ENCODE data around the gene PTCHD4.

Gene PTCHD4

DNA sequence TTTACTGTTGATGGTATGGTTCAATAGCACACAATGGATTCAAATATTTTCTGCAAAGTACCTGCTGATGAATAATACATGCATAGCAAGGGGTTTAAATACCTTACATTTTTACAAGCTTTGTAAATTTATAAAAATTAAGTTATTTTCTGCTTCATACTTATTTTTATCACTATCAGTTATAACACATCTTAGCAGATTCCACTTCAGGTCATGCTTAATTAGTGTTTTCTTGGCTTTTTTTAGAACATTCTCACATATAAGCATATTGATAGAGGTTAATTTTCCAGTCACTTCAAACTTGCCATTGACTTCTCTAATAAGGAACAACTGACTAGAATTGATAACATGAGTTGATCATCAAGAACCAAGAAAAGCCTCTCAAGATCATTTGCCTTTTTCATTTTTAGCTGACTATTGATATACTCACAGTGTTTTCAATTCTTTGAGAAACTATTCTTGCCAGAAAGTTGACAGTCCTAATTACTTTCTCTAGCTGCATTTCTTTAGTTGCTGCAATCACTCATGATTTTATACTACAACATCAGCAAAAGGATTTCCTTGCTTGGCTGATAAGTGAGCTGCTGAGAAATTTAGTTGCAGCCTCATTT, 25.8 kb downstream of the PTCHD4 start:
- Histone ChIP-seq H4K20me1 (ENCODE audit: insufficient read depth) (no peaks in the 10 kb centered on the region), H3K9ac (no peak overlapping the region), H2AFZ (ENCODE audit: low read depth) (no peak overlapping the region), H3K27me3 (ENCODE audit: insufficient read depth, low read depth) (no peaks in the 10 kb centered on the region), H3K36me3 (ENCODE audit: insufficient read depth) (no peaks in the 10 kb centered on the region), H3K27ac (no peak overlapping the region), H3K79me2 (ENCODE audit: insufficient read depth, low read depth) (no peaks in the 10 kb centered on the region), H3K4me3 (IDR thresholded peaks at IDR 0.05; ENCODE audit: insufficient read depth, low read depth, low read length) (no peak overlapping the region), H3K4me1 (ENCODE audit: low read depth, poor library complexity, severe bottlenecking) (no peaks in the 10 kb centered on the region), H3K4me2 (no peak overlapping the region)
- TF ChIP-seq, protein P1, sequence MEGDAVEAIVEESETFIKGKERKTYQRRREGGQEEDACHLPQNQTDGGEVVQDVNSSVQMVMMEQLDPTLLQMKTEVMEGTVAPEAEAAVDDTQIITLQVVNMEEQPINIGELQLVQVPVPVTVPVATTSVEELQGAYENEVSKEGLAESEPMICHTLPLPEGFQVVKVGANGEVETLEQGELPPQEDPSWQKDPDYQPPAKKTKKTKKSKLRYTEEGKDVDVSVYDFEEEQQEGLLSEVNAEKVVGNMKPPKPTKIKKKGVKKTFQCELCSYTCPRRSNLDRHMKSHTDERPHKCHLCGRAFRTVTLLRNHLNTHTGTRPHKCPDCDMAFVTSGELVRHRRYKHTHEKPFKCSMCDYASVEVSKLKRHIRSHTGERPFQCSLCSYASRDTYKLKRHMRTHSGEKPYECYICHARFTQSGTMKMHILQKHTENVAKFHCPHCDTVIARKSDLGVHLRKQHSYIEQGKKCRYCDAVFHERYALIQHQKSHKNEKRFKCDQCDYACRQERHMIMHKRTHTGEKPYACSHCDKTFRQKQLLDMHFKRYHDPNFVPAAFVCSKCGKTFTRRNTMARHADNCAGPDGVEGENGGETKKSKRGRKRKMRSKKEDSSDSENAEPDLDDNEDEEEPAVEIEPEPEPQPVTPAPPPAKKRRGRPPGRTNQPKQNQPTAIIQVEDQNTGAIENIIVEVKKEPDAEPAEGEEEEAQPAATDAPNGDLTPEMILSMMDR (conservative IDR thresholded peaks at IDR 0.05; ENCODE audit: low read depth, low read length) = no peak

DNA sequence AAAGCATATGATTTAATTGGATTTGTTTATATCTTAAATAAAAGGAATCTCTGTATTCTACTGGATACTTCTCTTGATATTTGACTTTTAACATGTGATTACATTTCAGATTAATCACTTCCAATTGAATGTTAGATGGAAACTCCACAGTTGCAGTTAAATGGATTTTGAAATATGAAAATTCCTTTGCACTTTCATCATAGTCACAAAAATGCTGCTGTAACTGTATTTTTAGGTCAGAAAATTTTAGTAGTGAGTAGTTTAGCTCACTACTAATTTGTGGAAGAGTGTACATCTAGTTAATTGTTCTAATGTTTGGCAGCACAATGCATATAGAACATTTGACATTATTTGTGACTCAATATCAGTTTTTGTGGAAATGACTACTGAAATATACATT, 26.8 kb downstream of the PTCHD4 start:
- Histone ChIP-seq H3K4me1 (ENCODE audit: low read depth, poor library complexity, severe bottlenecking) (no peaks in the 10 kb centered on the region), H3K27ac (no peak overlapping the region), H3K9ac (no peak overlapping the region), H3K4me3 (IDR thresholded peaks at IDR 0.05; ENCODE audit: insufficient read depth, low read depth, low read length) (no peak overlapping the region), H2AFZ (ENCODE audit: low read depth) (no peak overlapping the region), H3K36me3 (ENCODE audit: insufficient read depth) (no peaks in the 10 kb centered on the region), H4K20me1 (ENCODE audit: insufficient read depth) (no peaks in the 10 kb centered on the region), H3K27me3 (ENCODE audit: insufficient read depth, low read depth) (no peaks in the 10 kb centered on the region), H3K79me2 (ENCODE audit: insufficient read depth, low read depth) (no peaks in the 10 kb centered on the region), H3K4me2 (no peak overlapping the region)
- TF ChIP-seq, protein P1 (conservative IDR thresholded peaks at IDR 0.05; ENCODE audit: low read depth, low read length) = no peak

DNA sequence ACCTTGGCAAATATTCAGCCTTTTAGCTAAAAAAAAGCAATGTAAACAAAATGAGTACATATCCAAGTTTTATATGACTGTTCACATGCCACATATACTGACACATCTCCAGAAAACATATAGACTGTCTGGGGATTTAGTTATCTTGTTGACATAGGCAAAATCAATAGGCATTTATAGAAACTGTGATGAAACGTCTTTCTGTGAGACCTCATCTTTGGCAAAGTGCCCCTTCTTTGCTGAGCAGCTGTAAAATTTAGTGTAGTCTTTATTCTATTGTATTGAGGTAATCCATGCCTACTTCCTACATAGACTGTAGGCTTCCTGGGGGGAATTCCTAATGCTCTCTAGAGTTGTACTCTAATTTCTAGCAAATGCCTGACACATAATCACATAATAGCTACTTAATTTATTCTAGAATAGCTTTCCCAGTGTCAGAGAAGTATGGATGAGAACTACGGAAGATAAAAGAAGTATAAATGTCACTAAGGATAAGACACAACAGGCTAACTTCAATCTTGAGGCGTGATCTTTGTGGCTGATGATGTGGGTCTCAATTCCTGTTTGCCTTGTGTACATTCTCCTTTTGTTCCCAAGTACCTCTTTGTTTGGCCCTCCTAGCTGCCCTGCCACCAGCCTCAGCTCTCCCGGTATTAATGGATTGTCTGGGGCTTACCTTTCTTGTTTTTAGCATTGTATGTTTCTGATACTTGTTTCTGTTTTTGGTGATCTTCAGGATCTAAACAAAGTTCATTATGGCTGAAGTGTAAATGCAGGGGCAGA, 30.6 kb downstream of the PTCHD4 start:
- Histone ChIP-seq H3K9ac (no peak overlapping the region), H3K27ac (no peak overlapping the region), H3K4me1 (ENCODE audit: low read depth, poor library complexity, severe bottlenecking) (no peaks in the 10 kb centered on the region), H3K4me2 (no peak overlapping the region), H3K36me3 (ENCODE audit: insufficient read depth) (no peaks in the 10 kb centered on the region), H4K20me1 (ENCODE audit: insufficient read depth) (no peaks in the 10 kb centered on the region), H2AFZ (ENCODE audit: low read depth) (no peak overlapping the region), H3K27me3 (ENCODE audit: insufficient read depth, low read depth) (no peaks in the 10 kb centered on the region), H3K4me3 (IDR thresholded peaks at IDR 0.05; ENCODE audit: insufficient read depth, low read depth, low read length) (no peak overlapping the region), H3K79me2 (ENCODE audit: insufficient read depth, low read depth) (no peaks in the 10 kb centered on the region)
- TF ChIP-seq, protein P1 (conservative IDR thresholded peaks at IDR 0.05; ENCODE audit: low read depth, low read length) = no peak

DNA sequence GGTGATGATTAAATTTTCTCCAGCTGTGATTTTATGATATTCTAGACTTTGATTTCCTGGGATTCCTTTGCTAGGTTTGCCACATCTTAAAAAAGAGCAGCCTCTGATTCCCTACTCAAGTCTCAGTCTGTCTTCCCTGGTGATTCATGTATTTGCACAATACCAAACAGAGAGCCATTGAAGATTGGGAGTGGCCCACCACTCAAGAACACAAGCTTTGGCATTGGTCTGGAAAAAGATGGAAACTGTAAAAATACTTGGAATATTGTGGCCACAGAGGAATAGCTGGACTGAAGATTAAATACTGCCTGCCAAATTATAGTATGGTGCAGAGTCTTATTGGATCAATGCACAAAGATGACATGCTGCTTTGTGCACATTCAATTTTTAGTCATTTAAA, 32.9 kb downstream of the PTCHD4 start:
- Histone ChIP-seq H3K36me3 (ENCODE audit: insufficient read depth) (no peaks in the 10 kb centered on the region), H3K4me3 (IDR thresholded peaks at IDR 0.05; ENCODE audit: insufficient read depth, low read depth, low read length) (no peak overlapping the region), H3K27ac (no peak overlapping the region), H3K4me2 (no peak overlapping the region), H4K20me1 (ENCODE audit: insufficient read depth) (no peaks in the 10 kb centered on the region), H3K27me3 (ENCODE audit: insufficient read depth, low read depth) (no peaks in the 10 kb centered on the region), H3K9ac (no peak overlapping the region), H2AFZ (ENCODE audit: low read depth) (no peak overlapping the region), H3K4me1 (ENCODE audit: low read depth, poor library complexity, severe bottlenecking) (no peaks in the 10 kb centered on the region), H3K79me2 (ENCODE audit: insufficient read depth, low read depth) (no peaks in the 10 kb centered on the region)
- TF ChIP-seq, protein P1 (conservative IDR thresholded peaks at IDR 0.05; ENCODE audit: low read depth, low read length) = no peak
